Esophagus muscularis mucosa (tissue), 4 donors: ENCODE results near the gene NTM. TPM values are rescaled to one million over a fixed set of nuclear protein-coding genes. Genes with fewer than 3 reads are reported as not detected.

Experiments
- DNase-seq: peaks from one replicate; pipeline ENCODE4 v3.0.0-alpha.2; 2017; ENCODE audit errors: extremely low spot score
- H3K27ac ChIP-seq, 4 donors: fragments of 200-600 bp; sonication (generic); replicated peaks in 1 of 4; 1 replicate in 3 of 4; 2 replicates in 1 of 4; pipeline ENCODE4 v1.5.1; 2016 to 2019; ENCODE audit warnings: mild to moderate bottlenecking in 1 of 4
- H3K27me3 ChIP-seq, 4 donors: fragments of 200-600 bp; sonication (generic); one replicate each; pipeline versions ENCODE4 v1.5.1 to v1.6.0; 2016 to 2019
- H3K36me3 ChIP-seq, 4 donors: fragments of 200-600 bp; sonication (generic); one replicate each; pipeline ENCODE4 v1.5.1; 2016 to 2019
- H3K4me1 ChIP-seq, 4 donors: fragments of 200-600 bp; sonication (generic); one replicate each; pipeline ENCODE4 v1.5.1; 2016 to 2019
- H3K4me3 ChIP-seq, 4 donors: fragments of 200-600 bp; sonication (generic); 1 replicate in 2 of 4; 2 replicates in 2 of 4; pipeline ENCODE4 v1.5.1; 2016 to 2019; ENCODE audit warnings: mild to moderate bottlenecking in 4 of 4, moderate library complexity in 1 of 4
- H3K9me3 ChIP-seq, 4 donors: fragments of 200-600 bp; sonication (generic); 1 replicate in 3 of 4; 2 replicates in 1 of 4; pipeline ENCODE4 v1.5.1; 2016 to 2019
- EP300 ChIP-seq: sonication (generic); formaldehyde crosslinking; IDR thresholded peaks from one replicate; pipeline ENCODE4 v1.6.1; 2017; ENCODE audit warnings: antibody characterized with exemption
- POLR2A ChIP-seq: fragments of 450-650 bp; IDR thresholded peaks from one replicate; pipeline ENCODE4 v1.6.1; 2017; ENCODE audit warnings: antibody characterized with exemption, moderate library complexity, mild to moderate bottlenecking, low read depth
- POLR2AphosphoS5 ChIP-seq, 2 donors: sonication (generic); formaldehyde crosslinking; IDR thresholded peaks; one replicate each; pipeline ENCODE4 v1.6.1; 2017; ENCODE audit warnings: antibody characterized with exemption in 2 of 2
- WGBS: methylation state at CpG from one replicate; pipeline ENCODE4 v1.1.5; 2018; 5-methylcytosine and 5-hydroxymethylcytosine counted together
- intact Hi-C: fragments of 100-400 bp; cut with DNase I; formaldehyde crosslinking; loops from one replicate; pipeline ENCODE4 v1.15.1; 2023
- total RNA-seq, 4 donors: library from RNA; depleted of rRNA; stranded (reverse); fragments of >200 nt; gene quantifications; one replicate each; pipeline versions ENCODE4 v1.1.0 to v1.2.1, GENCODE V29; 2016
- TF ChIP-seq, protein P1 (sequence below), 3 experiments: fragments of 200-600 bp in 2 of 3; fragments of 450-650 bp in 1 of 3; sonication (generic) in 2 of 3; IDR thresholded peaks; one replicate each; pipeline ENCODE4 v1.5.1; 2017 to 2019; ENCODE audit warnings: antibody characterized with exemption in 3 of 3, mild to moderate bottlenecking in 2 of 3, moderate library complexity in 1 of 3

The NTM gene
- total RNA-seq, 4 donors from 2014 or later = 5.6 to 25.3 (median 8.3) TPM

DNA sequence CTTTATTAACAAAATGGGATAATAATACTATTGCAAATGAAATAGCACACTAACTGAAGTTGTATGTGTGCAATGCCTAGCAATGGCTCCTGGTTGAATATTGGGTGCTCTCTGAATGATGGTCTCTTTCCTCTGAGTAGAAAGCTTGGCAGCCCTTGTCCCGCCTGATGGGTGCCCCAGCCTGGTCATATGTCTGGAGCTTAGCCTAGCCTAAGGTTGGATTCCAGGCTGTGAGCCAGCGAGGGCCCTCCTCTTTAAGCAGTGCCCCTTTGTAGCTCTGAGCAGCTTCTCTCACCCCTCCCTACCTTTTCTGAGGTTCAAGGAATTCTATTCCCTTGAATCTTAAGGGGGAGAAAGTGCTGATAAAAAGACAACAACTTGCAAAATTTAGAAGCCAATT is 499.9 kb downstream of the NTM start:
- Histone ChIP-seq H3K9me3 (no peaks in the 10 kb centered on the region), H3K27me3 (no peaks in the 10 kb centered on the region), H3K4me1 (peaks cover 0 to 18% (median 5%) of the 10 kb centered on the region in 4 donors), H3K27ac (no peak overlapping the region), H3K36me3 (no peaks in the 10 kb centered on the region), H3K4me3 (no peak overlapping the region)
- intact Hi-C loops = no loop called here
- TF ChIP-seq POLR2A = no peak
- TF ChIP-seq EP300 = no peak
- TF ChIP-seq POLR2AphosphoS5 (IDR thresholded peaks at IDR 0.05) = no peak
- TF ChIP-seq, protein P1, sequence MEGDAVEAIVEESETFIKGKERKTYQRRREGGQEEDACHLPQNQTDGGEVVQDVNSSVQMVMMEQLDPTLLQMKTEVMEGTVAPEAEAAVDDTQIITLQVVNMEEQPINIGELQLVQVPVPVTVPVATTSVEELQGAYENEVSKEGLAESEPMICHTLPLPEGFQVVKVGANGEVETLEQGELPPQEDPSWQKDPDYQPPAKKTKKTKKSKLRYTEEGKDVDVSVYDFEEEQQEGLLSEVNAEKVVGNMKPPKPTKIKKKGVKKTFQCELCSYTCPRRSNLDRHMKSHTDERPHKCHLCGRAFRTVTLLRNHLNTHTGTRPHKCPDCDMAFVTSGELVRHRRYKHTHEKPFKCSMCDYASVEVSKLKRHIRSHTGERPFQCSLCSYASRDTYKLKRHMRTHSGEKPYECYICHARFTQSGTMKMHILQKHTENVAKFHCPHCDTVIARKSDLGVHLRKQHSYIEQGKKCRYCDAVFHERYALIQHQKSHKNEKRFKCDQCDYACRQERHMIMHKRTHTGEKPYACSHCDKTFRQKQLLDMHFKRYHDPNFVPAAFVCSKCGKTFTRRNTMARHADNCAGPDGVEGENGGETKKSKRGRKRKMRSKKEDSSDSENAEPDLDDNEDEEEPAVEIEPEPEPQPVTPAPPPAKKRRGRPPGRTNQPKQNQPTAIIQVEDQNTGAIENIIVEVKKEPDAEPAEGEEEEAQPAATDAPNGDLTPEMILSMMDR (IDR thresholded peaks at IDR 0.05) = no peak
- WGBS = 88% methylated on average over 1 of the region's 2 CpGs
- no peak for DNase-seq

DNA sequence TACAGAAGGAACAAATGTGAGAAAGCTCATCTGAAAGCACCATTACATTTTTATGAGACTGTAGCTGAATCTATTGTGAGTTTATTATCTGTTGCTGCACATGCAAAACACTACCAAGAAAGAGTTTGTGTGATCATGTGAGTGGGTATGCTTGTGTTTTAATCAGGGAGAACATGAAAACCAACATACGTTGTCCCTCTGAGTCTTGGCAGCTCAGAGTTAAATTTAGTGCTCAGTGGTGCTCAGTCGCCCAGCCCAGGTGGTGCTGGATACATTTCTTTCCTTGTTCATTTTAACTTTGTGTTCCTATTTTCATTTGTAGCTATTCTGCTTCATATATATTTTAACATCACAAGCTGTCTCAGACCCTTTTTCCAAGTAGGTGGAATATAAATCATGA is 500.6 kb downstream of the NTM start:
- intact Hi-C loops = no loop called here

DNA sequence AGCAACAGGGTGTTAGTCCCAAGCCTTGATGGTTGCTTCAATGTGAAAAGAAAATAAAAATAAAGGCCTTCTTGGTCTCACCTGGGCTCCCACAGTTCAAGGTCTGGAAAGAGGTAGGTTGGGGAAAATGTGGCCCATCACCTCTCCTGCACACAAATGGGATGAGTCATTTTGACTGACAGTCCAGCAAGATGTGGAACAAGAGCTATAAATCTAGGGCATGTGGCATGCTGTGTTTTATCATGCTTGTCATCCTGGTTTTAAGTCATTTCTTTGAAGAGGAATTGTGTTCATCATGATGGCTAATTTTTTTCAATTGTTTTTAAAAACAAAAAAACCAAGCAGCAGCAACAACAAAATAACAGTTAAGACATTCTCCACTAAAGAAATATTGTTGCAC is 503.7 kb downstream of the NTM start:
- no peaks in the 10 kb centered on the region for H3K9me3 ChIP-seq
- DNase-seq = no peak
- H3K27me3 ChIP-seq = no peaks in the 10 kb centered on the region
- H3K4me3 ChIP-seq = no peak overlapping the region
- H3K4me1 ChIP-seq = peaks cover 0 to 22% (median 17%) of the 10 kb centered on the region in 4 donors
- intact Hi-C loops = no loop called here
- H3K27ac ChIP-seq = no peak overlapping the region
- H3K36me3 ChIP-seq = no peaks in the 10 kb centered on the region
- TF ChIP-seq POLR2AphosphoS5 (IDR thresholded peaks at IDR 0.05) = no peak
- TF ChIP-seq, protein P1 (IDR thresholded peaks at IDR 0.05) = no peak
- no peak for TF ChIP-seq EP300
- TF ChIP-seq POLR2A = no peak

More for the DNA sequence above, 500.6 kb downstream of the NTM start:
- no peaks in the 10 kb centered on the region for H3K27me3 ChIP-seq
- H3K4me3 ChIP-seq = no peak overlapping the region
- WGBS = 74% methylated on average over 2 of the region's 2 CpGs
- H3K4me1 ChIP-seq = peaks cover 0 to 25% (median 12%) of the 10 kb centered on the region in 4 donors
- TF ChIP-seq POLR2AphosphoS5 (IDR thresholded peaks at IDR 0.05) (no peak), POLR2A (no peak), EP300 (no peak)
- TF ChIP-seq, protein P1 (IDR thresholded peaks at IDR 0.05) = no peak
- H3K36me3 ChIP-seq = no peaks in the 10 kb centered on the region
- no peak overlapping the region for H3K27ac ChIP-seq
- no peak for DNase-seq
- H3K9me3 ChIP-seq = no peaks in the 10 kb centered on the region

DNA sequence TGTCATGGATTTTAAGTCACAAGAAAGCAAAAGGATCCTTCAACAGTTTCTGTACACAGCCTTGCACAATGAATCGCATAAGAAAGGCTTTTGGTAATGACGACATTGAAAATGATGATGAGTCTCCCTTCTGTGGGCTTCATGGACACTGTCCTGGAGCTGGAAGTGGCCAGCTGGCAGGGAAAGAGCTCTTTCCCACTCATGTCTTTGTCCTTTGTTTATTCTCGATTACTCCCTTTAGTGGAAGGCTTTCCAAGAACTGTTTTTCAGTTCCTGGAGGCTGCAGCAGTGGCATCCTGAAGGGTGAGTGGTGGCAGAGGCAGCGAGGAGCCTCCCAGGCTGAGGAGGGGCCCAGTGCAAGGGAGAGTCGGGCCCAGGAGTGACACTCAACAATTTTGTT is 505.2 kb downstream of the NTM start:
- Histone ChIP-seq H3K9me3 (no peaks in the 10 kb centered on the region), H3K27ac (peak overlapping the region in 3 of 4 donors; percentile 20 to 57 (median 53)), H3K36me3 (no peaks in the 10 kb centered on the region), H3K27me3 (peaks cover 0 to 3% (median 0%) of the 10 kb centered on the region in 4 donors), H3K4me1 (peaks cover 0 to 17% (median 16%) of the 10 kb centered on the region in 4 donors), H3K4me3 (no peak overlapping the region)
- WGBS = 41% methylated on average over 5 of the region's 5 CpGs
- TF ChIP-seq EP300 (peak; percentile 27), POLR2A (no peak), POLR2AphosphoS5 (IDR thresholded peaks at IDR 0.05) (peak; percentile 46)
- TF ChIP-seq, protein P1 (IDR thresholded peaks at IDR 0.05) = no peak
- intact Hi-C loops = no loop called here
- DNase-seq = no peak
